Large intestine (tissue), 1 donor: ENCODE data around the gene HRH4. TPM values are rescaled to one million over a fixed set of nuclear protein-coding genes. Genes with fewer than 3 reads are reported as not detected.

ENCODE experiments used
- polyA plus RNA-seq: library from polyadenylated mRNA; unstranded; fragments of 120-200 nt; gene quantifications from one replicate; pipeline ENCODE4 v1.2.1, GENCODE V29; 2013

Gene HRH4
- polyA plus RNA-seq, 1 donor = 0.19 TPM

Other genes with a start within 250 kb of the HRH4 start
- gene OSBPL1A, start 62.8 kb upstream of the HRH4 start, polyA plus RNA-seq = 30.3 TPM
- gene IMPACT, start 34.0 kb upstream of the HRH4 start, polyA plus RNA-seq = 31.7 TPM